Spleen (tissue), 11 donors: ENCODE results near the gene RBM47. TPM values are rescaled to one million over a fixed set of nuclear protein-coding genes. Genes with fewer than 3 reads are reported as not detected.

Experiments used
- DNase-seq: peaks from one replicate; pipeline ENCODE4 v3.0.0-alpha.2; 2020
- H3K27ac ChIP-seq, 8 donors: fragments of 200-600 bp; sonication (generic) in 7 of 8; 1 replicate in 4 of 8; 2 replicates in 4 of 8; pipeline versions ENCODE4 v1.5.0 to v1.8.0; 2016 to 2021; ENCODE audit warnings: inconsistent platforms in 4 of 8, mild to moderate bottlenecking in 4 of 8, moderate library complexity in 1 of 8
- H3K27me3 ChIP-seq, 7 donors: fragments of 200-600 bp; sonication (generic) in 6 of 7; replicated peaks in 1 of 7; 1 replicate in 4 of 7; 2 replicates in 3 of 7; pipeline versions ENCODE4 v1.5.0 to v1.8.0; 2016 to 2021; ENCODE audit warnings: inconsistent platforms in 3 of 7, mild to moderate bottlenecking in 1 of 7
- H3K36me3 ChIP-seq, 6 donors: fragments of 200-600 bp; sonication (generic) in 5 of 6; 1 replicate in 4 of 6; 2 replicates in 2 of 6; pipeline versions ENCODE4 v1.5.0 to v1.8.0; 2016 to 2021; ENCODE audit warnings: inconsistent platforms in 2 of 6
- H3K4me1 ChIP-seq, 6 donors: fragments of 200-600 bp; sonication (generic) in 5 of 6; 1 replicate in 3 of 6; 2 replicates in 3 of 6; pipeline versions ENCODE4 v1.5.0 to v1.8.0; 2016 to 2021; ENCODE audit warnings: inconsistent platforms in 3 of 6
- H3K4me3 ChIP-seq, 8 donors: fragments of 200-600 bp; sonication (generic) in 7 of 8; 1 replicate in 4 of 8; 2 replicates in 4 of 8; pipeline versions ENCODE4 v1.5.0 to v1.8.0; 2016 to 2021; ENCODE audit warnings: inconsistent platforms in 4 of 8, mild to moderate bottlenecking in 4 of 8, moderate library complexity in 2 of 8
- H3K9me3 ChIP-seq, 8 donors: fragments of 200-600 bp; sonication (generic) in 7 of 8; 1 replicate in 4 of 8; 2 replicates in 4 of 8; pipeline versions ENCODE4 v1.5.0 to v1.8.0; 2016 to 2021; ENCODE audit warnings: inconsistent platforms in 4 of 8
- CTCF ChIP-seq, 11 experiments: fragments of 200-600 bp in 7 of 11; fragments of 450-650 bp in 4 of 11; sonication (generic) in 4 of 11; IDR thresholded peaks in 8 of 11; conservative IDR thresholded peaks in 3 of 11; 1 replicate in 7 of 11; 2 replicates in 4 of 11; pipeline versions ENCODE4 v1.4.0 to v1.8.0; 2016 to 2021; ENCODE audit warnings: antibody characterized with exemption in 11 of 11, inconsistent platforms in 4 of 11, mild to moderate bottlenecking in 1 of 11
- POLR2A ChIP-seq, 3 donors: fragments of 450-650 bp; IDR thresholded peaks; one replicate each; pipeline ENCODE4 v1.5.1; 2017; ENCODE audit warnings: antibody characterized with exemption in 3 of 3, mild to moderate bottlenecking in 1 of 3
- POLR2AphosphoS5 ChIP-seq, 3 donors: sonication (generic); formaldehyde crosslinking; IDR thresholded peaks; one replicate each; pipeline ENCODE4 v1.5.1; 2017; ENCODE audit warnings: antibody characterized with exemption in 3 of 3
- WGBS, 5 donors: extraction: QIAGEN DNeasy Blood & Tissue Kit in 3 of 5; methylation state at CpG; one replicate each; pipeline versions ENCODE4 v1.1.5 to v1.1.7; 2013 to 2018; 5-methylcytosine and 5-hydroxymethylcytosine counted together
- intact Hi-C: fragments of 100-400 bp; cut with DNase I; formaldehyde crosslinking; loops from one replicate; pipeline ENCODE4 v1.15.0; 2023; ENCODE audit warnings: low total_unique reads
- polyA plus RNA-seq, 3 donors: library from polyadenylated mRNA; stranded (reverse); fragments of 200-250 nt; gene quantifications; one replicate each; pipeline ENCODE4 v1.2.1, GENCODE V29; 2013
- total RNA-seq, 7 donors: library from RNA; depleted of rRNA in 3 of 7; stranded (reverse); fragments of >200 nt in 3 of 7; fragmentation: NEBNext Ultra II Directional in 4 of 7; extraction: Animal tissue kit (Norgen Biotek cat#: 25700) in 4 of 7; gene quantifications; one replicate each; pipeline versions ENCODE4 v1.1.0 to v1.2.1, GENCODE V29; 2016 to 2021
- donor health status: healthy with polysubstance abuse.
- donor health status: DM: no; HTN: no; CAD: no; lungs with moderate emphysema.
- donor health status: DM: no; HTN: no; CAD: no.
- donor health status: Bipolar disorder and iron deficiency.
- donor health status: healthy.
- donor health status: DM: no; HTN: no; CAD: no.
- donor health status: DM: yes; HTN: yes; CAD: no.

Gene RBM47
- total and polyA plus RNA-seq, 10 donors = 6.0 to 164 (median 77.9) TPM

- H3K4me3 ChIP-seq = no peak overlapping the region
Measured at GRCh38 chr4:40406340-40406739, 223.3 kb downstream of the RBM47 start.

DNA sequence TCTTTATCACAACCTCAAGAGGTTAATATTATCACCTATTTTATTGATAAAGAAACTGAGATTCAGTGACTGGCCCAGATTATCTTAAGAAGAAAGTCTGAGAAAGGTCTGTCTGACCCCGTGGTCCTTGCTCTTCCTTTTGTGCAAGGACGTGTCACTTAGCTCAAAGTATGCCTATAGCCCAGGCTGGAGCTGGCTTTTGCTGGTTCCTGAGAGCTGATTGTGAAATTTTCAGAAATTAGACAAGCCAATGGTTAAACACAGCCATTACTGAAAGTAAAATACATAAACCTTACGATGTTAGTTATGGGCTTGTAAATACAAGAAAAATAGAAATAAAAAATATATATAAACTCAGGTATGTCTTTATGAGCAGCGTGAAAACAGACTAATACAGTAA is 224.5 kb downstream of the RBM47 start:
- Histone ChIP-seq H3K27me3 (peaks cover 0 to 1% (median 0%) of the 10 kb centered on the region in 7 donors), H3K9me3 (peaks cover 0 to 21% (median 14%) of the 10 kb centered on the region in 8 donors), H3K27ac (no peak overlapping the region), H3K4me3 (no peak overlapping the region), H3K36me3 (no peaks in the 10 kb centered on the region), H3K4me1 (peaks cover 0 to 3% (median 0%) of the 10 kb centered on the region in 6 donors)
- DNase-seq = no peak
- intact Hi-C loops = no loop called here
- 53 to 87% (median 74%) methylated on average over 4 of the region's 4 CpGs for WGBS, 5 donors
- TF ChIP-seq CTCF (IDR thresholded peaks at IDR 0.05 in 8 of 11, conservative IDR thresholded peaks at IDR 0.05 in 3 of 11) = no peak
- no peak for TF ChIP-seq POLR2AphosphoS5 (IDR thresholded peaks at IDR 0.05)
- TF ChIP-seq POLR2A (IDR thresholded peaks at IDR 0.05) = no peak

More at GRCh38 chr4:40406340-40406739, 223.3 kb downstream of the RBM47 start:
- 80 to 95% (median 91%) methylated on average over 4 of the region's 4 CpGs for WGBS, 5 donors
- H3K9me3 ChIP-seq = peaks cover 0 to 21% (median 14%) of the 10 kb centered on the region in 8 donors
- peaks cover 0 to 3% (median 0%) of the 10 kb centered on the region in 6 donors for H3K4me1 ChIP-seq
- intact Hi-C loops = no loop called here
- no peak overlapping the region for H3K27ac ChIP-seq
- no peaks in the 10 kb centered on the region for H3K36me3 ChIP-seq
- DNase-seq = no peak
- TF ChIP-seq POLR2A (IDR thresholded peaks at IDR 0.05) (no peak), POLR2AphosphoS5 (IDR thresholded peaks at IDR 0.05) (no peak)
- peaks cover 0 to 4% (median 0%) of the 10 kb centered on the region in 7 donors for H3K27me3 ChIP-seq

- Histone ChIP-seq H3K27me3 (no peaks in the 10 kb centered on the region), H3K27ac (no peak overlapping the region), H3K4me3 (no peak overlapping the region), H3K9me3 (peaks cover 0 to 21% (median 14%) of the 10 kb centered on the region in 8 donors), H3K36me3 (no peaks in the 10 kb centered on the region), H3K4me1 (peaks cover 0 to 3% (median 0%) of the 10 kb centered on the region in 6 donors)
- TF ChIP-seq CTCF (IDR thresholded peaks at IDR 0.05 in 8 of 11, conservative IDR thresholded peaks at IDR 0.05 in 3 of 11) (no peak), POLR2A (IDR thresholded peaks at IDR 0.05) (no peak), POLR2AphosphoS5 (IDR thresholded peaks at IDR 0.05) (no peak)
- WGBS, 5 donors = 82 to 91% (median 90%) methylated on average over 3 to 5 of the region's 5 CpGs
- intact Hi-C loops = no loop called here
- DNase-seq = no peak
Measured at GRCh38 chr4:40403081-40403480, 226.6 kb downstream of the RBM47 start.

- 90 to 100% (median 95%) methylated on average over 1 of the region's 1 CpG for WGBS, 5 donors
- H3K4me3 ChIP-seq = no peak overlapping the region
- no peaks in the 10 kb centered on the region for H3K27me3 ChIP-seq
- DNase-seq = no peak
- H3K9me3 ChIP-seq = peaks cover 0 to 19% (median 13%) of the 10 kb centered on the region in 8 donors
- H3K36me3 ChIP-seq = no peaks in the 10 kb centered on the region
- no peak overlapping the region for H3K27ac ChIP-seq
- H3K4me1 ChIP-seq = peaks cover 0 to 3% (median 0%) of the 10 kb centered on the region in 6 donors
- TF ChIP-seq CTCF (IDR thresholded peaks at IDR 0.05 in 8 of 11, conservative IDR thresholded peaks at IDR 0.05 in 3 of 11) = no peak
- TF ChIP-seq POLR2A (IDR thresholded peaks at IDR 0.05) = no peak
- TF ChIP-seq POLR2AphosphoS5 (IDR thresholded peaks at IDR 0.05) = no peak
- intact Hi-C loops = no loop called here
Measured at GRCh38 chr4:40402556-40402955, 227.1 kb downstream of the RBM47 start.
